Body of pancreas (tissue), 4 donors: ENCODE results near the gene OR14I1.

ENCODE experiments used
- POLR2A ChIP-seq, 3 donors: fragments of 450-650 bp; IDR thresholded peaks; one replicate each; pipeline ENCODE4 v1.6.1; 2016; ENCODE audit warnings: antibody characterized with exemption in 3 of 3, mild to moderate bottlenecking in 2 of 3
- TF ChIP-seq, protein P1 (sequence below), 7 experiments: fragments of 450-650 bp in 4 of 7; fragments of 200-600 bp in 3 of 7; sonication (generic) in 3 of 7; IDR thresholded peaks; one replicate each; pipeline ENCODE4 v1.5.1; 2016 to 2019; ENCODE audit warnings: antibody characterized with exemption in 7 of 7

DNA sequence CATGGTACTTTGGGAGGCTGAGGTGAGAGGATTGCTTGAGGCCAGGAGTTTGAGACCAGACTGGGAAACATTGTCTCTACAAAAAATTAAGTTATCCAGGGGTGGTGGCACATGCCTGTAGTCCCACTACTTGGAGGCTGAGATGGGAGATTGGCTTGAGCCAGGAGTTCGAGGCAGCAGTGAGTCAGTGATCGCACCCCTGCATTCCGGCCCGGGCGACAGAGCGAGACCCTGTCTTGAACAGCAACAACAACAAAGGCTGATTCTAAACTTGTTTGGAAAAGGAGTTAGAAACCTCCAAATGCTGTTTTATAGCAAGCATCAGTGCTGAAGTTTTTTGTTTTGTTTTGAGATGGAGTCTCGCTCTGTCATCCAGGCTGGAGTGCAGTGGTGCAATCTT lies 38.3 kb upstream of the OR14I1 start:
- TF ChIP-seq, protein P1, sequence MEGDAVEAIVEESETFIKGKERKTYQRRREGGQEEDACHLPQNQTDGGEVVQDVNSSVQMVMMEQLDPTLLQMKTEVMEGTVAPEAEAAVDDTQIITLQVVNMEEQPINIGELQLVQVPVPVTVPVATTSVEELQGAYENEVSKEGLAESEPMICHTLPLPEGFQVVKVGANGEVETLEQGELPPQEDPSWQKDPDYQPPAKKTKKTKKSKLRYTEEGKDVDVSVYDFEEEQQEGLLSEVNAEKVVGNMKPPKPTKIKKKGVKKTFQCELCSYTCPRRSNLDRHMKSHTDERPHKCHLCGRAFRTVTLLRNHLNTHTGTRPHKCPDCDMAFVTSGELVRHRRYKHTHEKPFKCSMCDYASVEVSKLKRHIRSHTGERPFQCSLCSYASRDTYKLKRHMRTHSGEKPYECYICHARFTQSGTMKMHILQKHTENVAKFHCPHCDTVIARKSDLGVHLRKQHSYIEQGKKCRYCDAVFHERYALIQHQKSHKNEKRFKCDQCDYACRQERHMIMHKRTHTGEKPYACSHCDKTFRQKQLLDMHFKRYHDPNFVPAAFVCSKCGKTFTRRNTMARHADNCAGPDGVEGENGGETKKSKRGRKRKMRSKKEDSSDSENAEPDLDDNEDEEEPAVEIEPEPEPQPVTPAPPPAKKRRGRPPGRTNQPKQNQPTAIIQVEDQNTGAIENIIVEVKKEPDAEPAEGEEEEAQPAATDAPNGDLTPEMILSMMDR (IDR thresholded peaks at IDR 0.05): no peak
- TF ChIP-seq POLR2A (IDR thresholded peaks at IDR 0.05): no peak
